ENCODE results near the gene FSTL5.

DNA sequence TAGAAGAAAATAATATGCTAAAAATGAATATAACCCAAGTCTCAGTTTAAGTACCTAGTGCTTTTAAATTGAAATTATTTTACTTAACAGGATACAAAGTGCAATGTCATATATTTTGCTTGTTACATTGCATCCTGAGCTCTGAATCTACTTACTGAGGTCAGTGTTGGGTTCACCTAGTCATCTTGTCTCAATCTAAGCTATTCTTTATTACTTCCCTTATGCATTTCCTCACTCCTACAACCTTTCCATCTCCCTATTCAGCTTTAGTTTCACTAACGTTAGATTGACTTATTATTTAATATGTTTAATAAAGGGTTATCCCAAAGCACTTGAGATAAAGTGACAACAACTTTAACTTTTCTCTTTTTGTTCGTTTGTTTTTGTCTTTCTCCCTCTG is 483.7 kb downstream of the FSTL5 start:
- TF ChIP-seq EP300 (IDR thresholded peaks at IDR 0.05; ENCODE audit: low read length) (no peak), TCF3 (CRISPR knock-in tag; IDR thresholded peaks at IDR 0.05) (no peak), GTF2F1 (IDR thresholded peaks at IDR 0.05; ENCODE audit: low read depth, low read length) (no peak), POLR2H (tag; IDR thresholded peaks at IDR 0.05; ENCODE audit: low read depth) (no peak), SRF (CRISPR knock-in tag; IDR thresholded peaks at IDR 0.05) (no peak), PHTF2 (CRISPR knock-in tag; IDR thresholded peaks at IDR 0.05) (no peak)
